ENCODE results near the gene NOS2.

DNA sequence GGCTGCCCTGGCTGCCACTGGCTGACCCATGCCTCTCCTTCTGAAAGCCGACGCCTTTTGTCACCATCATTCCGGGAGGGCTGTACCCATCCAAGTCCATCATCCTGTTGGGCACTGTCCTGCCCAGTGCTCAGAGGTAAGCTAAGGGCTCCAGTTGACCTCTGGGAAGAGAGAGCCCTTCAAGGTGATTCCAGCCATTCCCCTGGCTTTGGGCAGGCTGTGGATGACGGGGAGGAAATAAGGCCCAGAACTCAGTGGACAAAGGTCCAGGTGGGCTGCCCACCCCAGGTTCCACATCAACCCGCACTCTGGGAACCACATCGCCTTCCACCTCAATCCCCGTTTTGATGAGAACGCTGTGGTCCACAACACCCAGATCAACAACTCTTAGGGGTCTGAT is 45.8 kb downstream of the NOS2 start:
- TF ChIP-seq, protein P1, sequence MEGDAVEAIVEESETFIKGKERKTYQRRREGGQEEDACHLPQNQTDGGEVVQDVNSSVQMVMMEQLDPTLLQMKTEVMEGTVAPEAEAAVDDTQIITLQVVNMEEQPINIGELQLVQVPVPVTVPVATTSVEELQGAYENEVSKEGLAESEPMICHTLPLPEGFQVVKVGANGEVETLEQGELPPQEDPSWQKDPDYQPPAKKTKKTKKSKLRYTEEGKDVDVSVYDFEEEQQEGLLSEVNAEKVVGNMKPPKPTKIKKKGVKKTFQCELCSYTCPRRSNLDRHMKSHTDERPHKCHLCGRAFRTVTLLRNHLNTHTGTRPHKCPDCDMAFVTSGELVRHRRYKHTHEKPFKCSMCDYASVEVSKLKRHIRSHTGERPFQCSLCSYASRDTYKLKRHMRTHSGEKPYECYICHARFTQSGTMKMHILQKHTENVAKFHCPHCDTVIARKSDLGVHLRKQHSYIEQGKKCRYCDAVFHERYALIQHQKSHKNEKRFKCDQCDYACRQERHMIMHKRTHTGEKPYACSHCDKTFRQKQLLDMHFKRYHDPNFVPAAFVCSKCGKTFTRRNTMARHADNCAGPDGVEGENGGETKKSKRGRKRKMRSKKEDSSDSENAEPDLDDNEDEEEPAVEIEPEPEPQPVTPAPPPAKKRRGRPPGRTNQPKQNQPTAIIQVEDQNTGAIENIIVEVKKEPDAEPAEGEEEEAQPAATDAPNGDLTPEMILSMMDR (IDR thresholded peaks at IDR 0.05; ENCODE audit: insufficient read depth, low read depth, low read length) = no peak
- TF ChIP-seq EZH2 (IDR thresholded peaks at IDR 0.05; ENCODE audit: insufficient read depth, low read length) = no peak
